GM19468 (cell line): Measurements from ENCODE around the gene SYT13.

Source experiments
- ATAC-seq: cut with Tn5 transposase; IDR thresholded peaks from one replicate; pipeline ENCODE4 v1.9.1; 2021; ENCODE audit warnings: mild to moderate bottlenecking, moderate library complexity, moderate number of reproducible peaks; ENCODE audit not compliant: unreplicated experiment; ENCODE audit errors: extremely low read depth

Gene SYT13, protein sequence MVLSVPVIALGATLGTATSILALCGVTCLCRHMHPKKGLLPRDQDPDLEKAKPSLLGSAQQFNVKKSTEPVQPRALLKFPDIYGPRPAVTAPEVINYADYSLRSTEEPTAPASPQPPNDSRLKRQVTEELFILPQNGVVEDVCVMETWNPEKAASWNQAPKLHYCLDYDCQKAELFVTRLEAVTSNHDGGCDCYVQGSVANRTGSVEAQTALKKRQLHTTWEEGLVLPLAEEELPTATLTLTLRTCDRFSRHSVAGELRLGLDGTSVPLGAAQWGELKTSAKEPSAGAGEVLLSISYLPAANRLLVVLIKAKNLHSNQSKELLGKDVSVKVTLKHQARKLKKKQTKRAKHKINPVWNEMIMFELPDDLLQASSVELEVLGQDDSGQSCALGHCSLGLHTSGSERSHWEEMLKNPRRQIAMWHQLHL

GRCh38 chr11:45285930-45286632, at the start of gene SYT13:
SYT13 (minus strand) TSS chr11:45286341; CDS start chr11:45286207, 134 bp downstream.
- no peak for ATAC-seq

DNA sequence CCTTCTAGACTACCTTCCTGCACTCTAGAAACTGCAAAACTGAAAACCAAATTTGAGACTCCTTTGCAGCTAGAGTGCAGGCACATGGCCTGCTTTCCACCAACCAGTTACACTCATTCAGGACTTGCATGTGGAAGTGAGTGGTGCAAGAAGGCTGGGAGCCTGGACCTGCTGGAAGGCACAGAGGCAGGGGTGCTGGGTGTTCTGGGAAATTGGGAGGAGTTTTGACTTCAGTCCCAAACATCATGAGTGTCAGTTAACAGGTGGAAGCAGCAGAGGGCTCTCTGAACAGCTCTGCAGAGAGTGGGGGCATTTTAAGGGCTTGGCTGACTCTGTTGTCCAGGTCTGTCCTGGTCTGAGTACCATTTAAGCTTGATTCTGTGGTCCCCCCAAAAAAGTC, 49.3 kb upstream of the SYT13 start:
- ATAC-seq: no peak

- ATAC-seq: no peak
These were observed 48.7 kb upstream of the SYT13 start for GRCh38 chr11:45334836-45335235.

- no peak for ATAC-seq
These were observed 48.3 kb upstream of the SYT13 start for GRCh38 chr11:45334410-45334809.

GRCh38 chr11:45333001-45333971, 47.1 kb upstream of the SYT13 start:
- ATAC-seq: no peak

- no peak for ATAC-seq
These were observed 46.3 kb upstream of the SYT13 start for GRCh38 chr11:45332276-45332934.

- no peak for ATAC-seq
These were observed 45.7 kb upstream of the SYT13 start for GRCh38 chr11:45331839-45332238.

- no peak for ATAC-seq
These were observed 42.6 kb upstream of the SYT13 start for GRCh38 chr11:45328726-45329125.

GRCh38 chr11:45324459-45324858, 38.3 kb upstream of the SYT13 start:
- ATAC-seq: no peak

DNA sequence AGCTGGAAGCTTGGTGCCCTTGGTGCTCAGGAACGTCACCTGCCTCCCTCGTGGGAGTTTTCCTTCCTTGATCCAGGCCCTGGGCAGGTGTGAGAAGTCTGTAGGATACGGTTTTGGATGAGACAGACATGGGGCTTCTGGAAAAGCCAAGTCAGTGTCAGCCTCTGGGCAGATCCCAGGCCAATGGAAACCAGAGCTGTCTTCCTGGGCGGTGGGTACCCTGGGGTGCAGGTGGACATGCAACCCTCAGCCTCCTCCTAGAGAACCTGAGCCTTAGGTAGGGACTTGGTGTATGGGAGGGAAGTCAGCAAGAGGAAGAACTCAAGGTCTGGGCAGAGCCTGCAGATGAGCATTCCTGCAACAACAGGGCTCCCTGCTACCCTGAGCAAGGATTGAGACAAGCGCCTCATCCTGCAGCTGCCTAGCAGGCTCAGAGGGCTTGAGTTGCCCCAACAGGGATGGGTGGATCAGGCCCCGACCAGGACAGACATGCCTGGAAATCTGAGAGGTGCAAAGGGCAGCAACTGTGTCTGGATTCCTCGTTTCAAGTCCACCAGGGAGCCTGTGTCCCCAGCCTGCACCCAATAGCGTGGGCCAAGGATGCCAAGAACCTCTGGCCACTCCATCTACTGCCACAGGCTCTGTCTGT, 37.6 kb upstream of the SYT13 start:
- ATAC-seq: no peak

DNA sequence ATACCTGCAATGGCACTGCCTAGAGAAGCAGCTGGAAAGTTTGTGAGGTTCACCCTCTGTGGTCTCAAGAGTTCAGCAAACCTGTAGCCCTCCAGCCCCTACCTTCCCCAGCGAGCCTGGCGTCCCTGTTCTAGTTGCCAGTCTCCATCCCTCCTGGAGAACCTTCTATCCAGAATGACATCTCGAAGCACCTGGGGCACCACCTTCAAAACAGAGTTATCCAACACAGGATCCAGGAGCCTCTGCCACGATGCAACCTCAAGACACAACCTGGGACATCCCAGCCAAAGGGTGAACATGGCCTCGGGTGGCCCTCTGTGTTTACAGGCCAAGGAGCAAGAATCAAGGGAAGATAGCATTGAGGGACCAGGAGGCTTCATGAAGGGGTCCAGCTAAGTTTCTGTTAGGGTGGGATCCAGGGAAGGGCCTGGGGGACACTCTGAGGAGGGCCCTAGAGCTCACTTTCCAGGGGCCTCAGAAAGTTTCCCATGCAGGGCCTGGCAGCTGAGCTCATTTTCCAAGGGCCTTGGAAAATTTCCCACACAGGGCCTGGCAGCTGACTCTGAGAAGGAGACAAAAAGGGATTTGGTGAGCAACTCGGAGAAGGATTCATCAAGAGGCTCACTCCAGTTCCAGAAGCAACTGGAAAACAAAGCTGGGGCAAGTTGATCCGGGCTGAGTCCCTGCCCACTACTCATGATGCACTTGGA, 36.9 kb upstream of the SYT13 start:
- ATAC-seq: no peak

GRCh38 chr11:45322111-45322705, 36.1 kb upstream of the SYT13 start:
- ATAC-seq: no peak

DNA sequence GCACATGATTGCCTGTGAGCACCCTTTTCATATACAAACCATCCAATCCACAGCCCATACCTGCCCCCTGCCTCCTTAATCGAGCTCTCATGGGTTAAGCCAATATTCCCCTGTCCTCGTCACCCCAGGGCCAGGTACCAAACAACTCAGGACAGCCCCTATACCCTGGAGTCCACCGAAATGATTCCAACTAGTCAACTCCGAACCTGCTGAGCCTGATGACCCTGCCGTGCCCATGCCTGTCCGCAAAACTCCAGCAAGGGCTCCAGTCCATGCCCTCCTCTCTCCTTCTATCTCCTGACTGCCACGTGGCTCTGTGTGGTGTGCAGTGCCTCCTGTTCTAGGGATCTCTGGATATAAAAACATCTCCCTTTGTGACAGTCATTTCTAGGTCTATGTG, 35.5 kb upstream of the SYT13 start:
- ATAC-seq: no peak

DNA sequence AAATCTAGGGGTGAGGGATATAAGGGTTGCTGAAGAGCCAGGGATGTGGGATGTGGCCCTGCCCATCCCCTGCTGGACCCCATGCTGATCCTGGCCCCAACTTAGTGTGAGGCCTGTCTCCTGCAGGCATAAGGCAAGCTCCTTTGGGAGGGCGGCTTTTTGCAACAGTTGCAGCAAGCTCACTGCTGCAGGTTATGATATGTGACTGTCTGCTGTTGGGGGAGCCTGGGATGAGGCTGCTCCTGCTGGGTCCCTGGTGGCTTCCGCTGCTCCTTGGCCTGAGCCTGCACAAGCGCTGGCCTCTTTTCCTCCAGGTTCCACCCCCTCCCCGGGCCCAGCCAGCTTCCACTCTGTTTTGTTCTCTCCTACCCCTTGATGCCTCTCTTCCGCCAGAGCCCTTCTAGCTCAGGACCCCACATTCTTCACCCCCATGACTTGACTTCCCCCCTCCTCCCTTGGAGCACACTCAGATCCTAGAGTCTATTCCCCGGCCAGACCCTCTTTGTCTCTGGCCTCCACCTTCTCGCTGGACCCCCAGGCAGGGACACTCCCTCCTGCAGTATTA, 35.0 kb upstream of the SYT13 start:
- no peak for ATAC-seq

- no peak for ATAC-seq
These were observed 34.2 kb upstream of the SYT13 start for GRCh38 chr11:45320371-45320770.

GRCh38 chr11:45319077-45319476, 32.9 kb upstream of the SYT13 start:
- ATAC-seq: no peak

DNA sequence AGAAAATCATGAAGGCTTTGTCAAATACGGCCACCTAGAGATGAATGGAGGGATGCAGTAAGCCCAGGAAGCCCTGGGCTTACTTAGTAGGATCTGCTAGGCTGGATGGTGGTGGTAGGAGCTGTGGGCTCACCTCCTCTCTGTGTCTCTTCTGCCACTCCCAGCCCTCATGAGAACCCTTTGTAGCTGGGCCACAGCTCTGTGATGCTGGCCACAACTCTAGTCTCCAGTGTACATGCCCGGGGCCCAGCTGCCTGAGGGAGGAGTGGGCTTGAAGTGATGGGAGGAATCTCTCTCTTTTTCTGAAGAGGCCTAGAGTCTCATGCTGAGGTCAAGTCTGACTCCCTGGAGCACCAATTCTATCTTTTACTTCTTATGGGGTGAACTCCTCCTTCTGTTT, 32.4 kb upstream of the SYT13 start:
- ATAC-seq: no peak

DNA sequence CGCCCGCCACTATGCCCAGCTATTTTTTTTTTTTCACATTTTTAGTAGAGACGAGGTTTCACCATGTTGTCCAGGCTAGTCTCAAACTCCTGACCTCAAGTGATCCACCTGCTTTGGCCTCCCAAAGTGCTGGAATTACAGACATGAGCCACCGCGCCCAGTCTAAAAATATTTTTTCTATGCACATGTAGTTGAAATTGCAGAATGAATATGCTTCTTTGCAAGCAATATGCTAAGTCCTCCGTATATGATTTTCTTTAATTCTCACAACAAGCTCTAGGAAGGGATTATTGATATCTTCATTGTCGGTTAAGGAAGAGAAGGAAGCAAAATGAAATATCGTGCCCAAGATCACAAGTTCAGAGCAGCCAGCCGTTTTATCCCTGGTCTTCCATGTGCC, 30.1 kb upstream of the SYT13 start:
- ATAC-seq: no peak
